Neutrophil (primary cell): Measurements from ENCODE around the gene IER3.

ENCODE experiments used
- H3K27ac ChIP-seq: fragments of 200-600 bp; sonication (generic); 2 replicates; pipeline ENCODE4 v1.5.1; 2016; ENCODE audit warnings: mild to moderate bottlenecking, moderate library complexity
- H3K27me3 ChIP-seq: fragments of 200-600 bp; sonication (generic); 2 replicates; pipeline ENCODE4 v1.6.0; 2016; ENCODE audit warnings: mild to moderate bottlenecking
- H3K36me3 ChIP-seq: fragments of 200-600 bp; sonication (generic); 2 replicates; pipeline ENCODE4 v1.5.1; 2017
- H3K4me1 ChIP-seq, 2 experiments: fragments of 200-600 bp in 1 of 2; sonication (generic) in 1 of 2; 1 replicate in 1 of 2; 2 replicates in 1 of 2; pipeline versions ENCODE4 v1.5.1 to v1.6.1; 2013 to 2016; ENCODE audit warnings: low read depth in 1 of 2, low read length in 1 of 2, mild to moderate bottlenecking in 1 of 2, moderate library complexity in 1 of 2; ENCODE audit not compliant: control insufficient read depth in 1 of 2, insufficient read depth in 1 of 2
- H3K4me3 ChIP-seq, 2 experiments: fragments of 200-600 bp in 1 of 2; sonication (generic) in 1 of 2; 1 replicate in 1 of 2; 2 replicates in 1 of 2; pipeline ENCODE4 v1.5.1; 2013 to 2016; ENCODE audit warnings: low read depth in 1 of 2, low read length in 1 of 2, mild to moderate bottlenecking in 1 of 2, moderate library complexity in 1 of 2
- H3K9me3 ChIP-seq: fragments of 200-600 bp; sonication (generic); 2 replicates; pipeline ENCODE4 v1.5.1; 2016
- TF ChIP-seq, protein P1 (sequence below): fragments of 200-600 bp; sonication (generic); IDR thresholded peaks from 2 replicates; pipeline ENCODE4 v1.5.1; 2016; ENCODE audit warnings: antibody characterized with exemption

The IER3 gene

DNA sequence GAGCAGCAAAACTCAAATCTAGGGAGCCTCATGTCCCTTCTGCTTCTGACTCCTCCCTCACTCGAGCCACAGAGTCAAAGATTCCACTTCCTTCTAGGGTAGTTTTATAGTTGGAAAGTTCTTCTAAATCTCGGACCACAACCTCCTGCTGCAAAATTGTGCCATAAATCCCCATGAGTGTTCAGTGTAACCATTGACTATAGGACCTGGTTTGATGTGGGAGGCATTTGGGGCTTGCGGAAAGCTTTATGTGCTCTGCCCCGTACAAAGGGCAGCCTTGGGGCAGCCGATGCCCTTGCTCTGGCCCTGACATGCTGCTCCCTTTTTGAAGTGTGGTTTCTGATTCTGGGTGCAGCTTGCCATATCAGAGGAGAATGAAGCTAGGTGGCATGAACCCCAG lies 43.6 kb upstream of the IER3 start:
- H3K27me3 ChIP-seq, result no peaks in the 10 kb centered on the region
- no peaks in the 10 kb centered on the region for H3K36me3 ChIP-seq
- TF ChIP-seq, protein P1, sequence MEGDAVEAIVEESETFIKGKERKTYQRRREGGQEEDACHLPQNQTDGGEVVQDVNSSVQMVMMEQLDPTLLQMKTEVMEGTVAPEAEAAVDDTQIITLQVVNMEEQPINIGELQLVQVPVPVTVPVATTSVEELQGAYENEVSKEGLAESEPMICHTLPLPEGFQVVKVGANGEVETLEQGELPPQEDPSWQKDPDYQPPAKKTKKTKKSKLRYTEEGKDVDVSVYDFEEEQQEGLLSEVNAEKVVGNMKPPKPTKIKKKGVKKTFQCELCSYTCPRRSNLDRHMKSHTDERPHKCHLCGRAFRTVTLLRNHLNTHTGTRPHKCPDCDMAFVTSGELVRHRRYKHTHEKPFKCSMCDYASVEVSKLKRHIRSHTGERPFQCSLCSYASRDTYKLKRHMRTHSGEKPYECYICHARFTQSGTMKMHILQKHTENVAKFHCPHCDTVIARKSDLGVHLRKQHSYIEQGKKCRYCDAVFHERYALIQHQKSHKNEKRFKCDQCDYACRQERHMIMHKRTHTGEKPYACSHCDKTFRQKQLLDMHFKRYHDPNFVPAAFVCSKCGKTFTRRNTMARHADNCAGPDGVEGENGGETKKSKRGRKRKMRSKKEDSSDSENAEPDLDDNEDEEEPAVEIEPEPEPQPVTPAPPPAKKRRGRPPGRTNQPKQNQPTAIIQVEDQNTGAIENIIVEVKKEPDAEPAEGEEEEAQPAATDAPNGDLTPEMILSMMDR, result no peak
- no peaks in the 10 kb centered on the region for H3K9me3 ChIP-seq
- H3K27ac ChIP-seq, result peak overlapping the region; percentile 86
- peaks cover 95% of the 10 kb centered on the region in 2 experiments for H3K4me1 ChIP-seq
- peak overlapping the region in 1 of 2 experiments; percentile 47 for H3K4me3 ChIP-seq

DNA sequence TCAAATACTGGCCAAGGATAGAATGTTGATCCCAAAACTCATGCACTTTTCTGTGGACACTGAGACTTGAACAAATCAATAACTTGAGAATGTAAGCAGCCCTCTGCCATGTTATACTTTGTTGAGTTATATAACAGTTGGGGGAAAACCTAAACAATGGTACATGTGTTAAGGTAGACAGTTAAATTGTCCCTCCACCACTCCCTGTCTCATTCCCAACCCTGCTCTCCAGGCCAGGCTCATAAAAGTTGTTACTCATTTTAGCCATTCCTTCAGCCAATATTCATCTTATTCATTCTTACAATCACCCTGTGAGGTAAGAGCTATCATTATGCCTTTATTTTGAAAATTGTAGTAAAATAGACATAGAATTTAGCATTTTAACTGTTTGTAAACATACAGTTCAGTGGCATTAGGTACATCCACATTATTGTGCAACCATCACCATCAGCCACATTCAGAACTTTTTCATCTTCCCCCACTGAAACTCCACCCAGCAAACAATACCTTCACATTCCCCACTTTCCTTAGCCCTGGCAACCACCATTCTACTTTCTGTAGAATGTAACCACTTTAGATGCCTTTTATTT lies 38.2 kb upstream of the IER3 start:
- peaks cover 95 to 98% of the 10 kb centered on the region in 2 experiments for H3K4me1 ChIP-seq
- peak overlapping the region; percentile 84 for H3K27ac ChIP-seq
- peak overlapping the region; percentile 34 to 44 for H3K4me3 ChIP-seq
- no peaks in the 10 kb centered on the region for H3K36me3 ChIP-seq
- H3K9me3 ChIP-seq, result no peaks in the 10 kb centered on the region
- TF ChIP-seq, protein P1, result no peak
- no peaks in the 10 kb centered on the region for H3K27me3 ChIP-seq

DNA sequence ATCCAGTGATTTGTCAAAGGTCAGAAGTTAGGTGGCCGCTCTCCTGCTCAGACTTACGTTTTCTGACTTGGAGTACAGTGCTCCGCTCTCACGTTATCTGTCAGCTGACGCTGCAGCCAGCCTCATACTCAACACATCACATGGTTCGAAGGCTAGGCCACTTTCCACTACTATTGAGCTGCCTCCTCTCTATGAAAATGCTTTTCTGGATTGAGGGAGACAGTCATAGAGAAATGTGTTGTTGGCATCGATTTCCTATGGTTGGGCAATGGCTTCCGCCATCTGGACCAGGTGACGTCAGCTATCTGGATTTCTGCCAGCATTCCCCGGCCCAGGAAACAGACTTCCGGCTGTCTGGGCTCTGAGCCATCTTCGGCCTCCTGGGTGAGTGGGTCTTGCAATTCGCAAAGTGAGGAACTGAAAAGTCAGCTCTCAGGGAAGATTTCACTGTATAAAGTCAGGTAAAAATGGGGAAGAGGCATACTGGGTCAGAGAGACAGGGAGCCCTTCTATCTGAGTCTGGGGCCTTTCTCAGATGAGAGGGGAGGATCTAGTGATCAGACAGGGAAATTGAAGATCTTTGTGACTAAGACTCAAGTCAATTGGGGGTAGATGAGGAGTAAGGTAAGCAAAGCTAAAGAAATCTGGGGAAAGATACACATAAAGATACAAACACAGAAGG lies 37.5 kb upstream of the IER3 start:
- no peaks in the 10 kb centered on the region for H3K9me3 ChIP-seq
- no peaks in the 10 kb centered on the region for H3K36me3 ChIP-seq
- H3K4me1 ChIP-seq, result peaks cover 93 to 98% of the 10 kb centered on the region in 2 experiments
- TF ChIP-seq, protein P1, result no peak
- peak overlapping the region; percentile 84 for H3K27ac ChIP-seq
- H3K4me3 ChIP-seq, result peak overlapping the region; percentile 34 to 44
- no peaks in the 10 kb centered on the region for H3K27me3 ChIP-seq

DNA sequence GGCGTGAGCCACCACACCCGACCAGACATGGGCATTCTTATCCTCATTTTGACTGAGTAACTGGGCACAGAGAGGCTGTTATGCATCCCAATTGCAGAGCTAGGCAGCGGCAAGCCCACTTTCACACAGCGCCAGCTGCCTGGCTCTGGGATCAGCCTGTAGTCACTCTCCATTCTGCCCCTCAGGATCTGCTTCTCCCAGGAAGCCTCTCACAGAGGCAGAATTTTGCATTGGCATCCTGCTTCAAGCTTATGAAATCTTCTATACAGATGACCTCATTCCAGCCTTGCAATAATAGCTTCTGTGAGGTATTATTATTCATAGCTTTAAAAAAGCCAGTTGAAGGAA lies 37.0 kb upstream of the IER3 start:
- Histone ChIP-seq H3K4me1 (peaks cover 88 to 97% of the 10 kb centered on the region in 2 experiments), H3K36me3 (no peaks in the 10 kb centered on the region), H3K27me3 (no peaks in the 10 kb centered on the region), H3K4me3 (peak overlapping the region; percentile 34 to 44), H3K27ac (peak overlapping the region; percentile 84), H3K9me3 (no peaks in the 10 kb centered on the region)
- TF ChIP-seq, protein P1, result no peak

DNA sequence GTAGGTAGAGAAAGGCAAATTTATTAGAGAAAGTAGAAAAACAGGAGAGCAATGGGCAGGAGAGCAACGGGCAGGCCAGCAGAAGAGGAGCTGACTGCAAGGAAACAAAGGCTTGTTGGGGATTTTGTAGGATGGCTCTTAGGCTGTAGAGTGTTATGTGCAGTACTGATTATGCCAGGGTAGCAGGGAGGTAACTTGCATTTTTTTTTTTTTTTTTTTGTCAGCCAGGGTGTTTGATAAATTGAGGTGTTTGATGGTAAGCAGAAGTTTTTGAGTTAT lies 36.2 kb upstream of the IER3 start:
- Histone ChIP-seq H3K4me3 (no peak overlapping the region), H3K27ac (peak overlapping the region; percentile 69)

More for the DNA sequence above, 36.2 kb upstream of the IER3 start:
- H3K27me3 ChIP-seq, result no peaks in the 10 kb centered on the region
- no peaks in the 10 kb centered on the region for H3K9me3 ChIP-seq
- TF ChIP-seq, protein P1, result no peak
- H3K36me3 ChIP-seq, result no peaks in the 10 kb centered on the region
- H3K4me1 ChIP-seq, result peaks cover 80 to 91% of the 10 kb centered on the region in 2 experiments
